Kidney glomerular epithelial cell (primary cell): Measurements from ENCODE around the gene TTC4.

Source experiments
- DNase-seq: peaks from one replicate; lab custom pipeline; 2025; lab: John Stamatoyannopoulos, UW

Gene TTC4

GRCh38 chr1:54705153-54705552, 10.5 kb upstream of the TTC4 start:
- no peak for DNase-seq

- no peak for DNase-seq
Measured at GRCh38 chr1:54706419-54706818, 9.2 kb upstream of the TTC4 start.

GRCh38 chr1:54708385-54708784, 7.3 kb upstream of the TTC4 start:
- DNase-seq, result no peak

GRCh38 chr1:54709547-54710292, 5.9 kb upstream of the TTC4 start:
- no peak for DNase-seq

- DNase-seq, result no peak
Measured at GRCh38 chr1:54710434-54710833, 5.2 kb upstream of the TTC4 start.

- no peak for DNase-seq
Measured at GRCh38 chr1:54710841-54711240, 4.8 kb upstream of the TTC4 start.

- DNase-seq, result no peak
Measured at GRCh38 chr1:54711536-54711935, 4.1 kb upstream of the TTC4 start.

GRCh38 chr1:54714881-54715492, 674 bp upstream of the TTC4 start:
- DNase-seq, result no peak

GRCh38 chr1:54716299-54717047, 812 bp downstream of the TTC4 start:
- peak; percentile 21 for DNase-seq

GRCh38 chr1:54721719-54722118, 6.1 kb downstream of the TTC4 start:
- no peak for DNase-seq

- DNase-seq, result no peak
Measured at GRCh38 chr1:54723985-54724384, 8.3 kb downstream of the TTC4 start.

GRCh38 chr1:54724771-54725170, 9.1 kb downstream of the TTC4 start:
- DNase-seq, result no peak

GRCh38 chr1:54728027-54728426, 12.4 kb downstream of the TTC4 start:
- peak; percentile 0 for DNase-seq

- DNase-seq, result no peak
Measured at GRCh38 chr1:54736685-54737084, 21.0 kb downstream of the TTC4 start.

GRCh38 chr1:54738244-54738643, 22.6 kb downstream of the TTC4 start:
- DNase-seq, result no peak

- no peak for DNase-seq
Measured at GRCh38 chr1:54741531-54741930, 25.9 kb downstream of the TTC4 start.

GRCh38 chr1:54742282-54742681, 26.6 kb downstream of the TTC4 start:
- no peak for DNase-seq

GRCh38 chr1:54743416-54744226, 28.0 kb downstream of the TTC4 start:
- no peak for DNase-seq

GRCh38 chr1:54744696-54745095, 29.0 kb downstream of the TTC4 start:
- DNase-seq, result no peak

- no peak for DNase-seq
Measured at GRCh38 chr1:54745274-54745673, 29.6 kb downstream of the TTC4 start.

GRCh38 chr1:54745864-54746263, 30.2 kb downstream of the TTC4 start:
- DNase-seq, result no peak

- no peak for DNase-seq
Measured at GRCh38 chr1:54748094-54748835, 32.6 kb downstream of the TTC4 start.
